ENCODE measurements around the gene MAK. TPM values are rescaled to one million over a fixed set of nuclear protein-coding genes. Genes with fewer than 3 reads are reported as not detected.

MAK gene
- total and polyA plus RNA-seq, 2 experiments from 2014 or later, result 0.35 to 1.6 TPM

DNA sequence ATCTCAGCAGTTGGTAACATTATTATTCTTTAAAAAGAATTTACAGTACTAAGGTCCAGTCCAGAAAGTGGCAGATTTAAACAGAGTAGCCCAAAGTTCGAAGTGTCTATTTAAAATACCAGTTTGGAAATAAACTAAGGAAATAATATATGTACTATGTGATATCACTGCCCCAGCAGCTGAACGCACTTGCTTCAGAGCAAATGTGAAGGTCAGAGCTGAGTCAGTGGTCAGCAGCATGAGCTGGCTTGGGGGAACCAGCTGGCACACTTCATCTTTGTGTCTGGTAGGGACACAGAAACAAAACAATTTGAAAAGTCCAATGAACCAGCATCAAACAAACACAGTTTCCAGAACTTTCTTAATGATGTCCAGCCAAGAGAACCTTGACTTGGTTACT lies 75.3 kb downstream of the MAK start:
- no peak overlapping the region for H2AFZ ChIP-seq
- H3K27me3 ChIP-seq (ENCODE audit: insufficient read depth), result no peaks in the 10 kb centered on the region
- TF ChIP-seq STAT1 (IDR thresholded peaks at IDR 0.05; ENCODE audit: unreplicated experiment) (no peak), JUNB (IDR thresholded peaks at IDR 0.05; ENCODE audit: unreplicated experiment) (no peak), ZNF114 (CRISPR knock-in tag; IDR thresholded peaks at IDR 0.05) (no peak), EZH2phosphoT487 (IDR thresholded peaks at IDR 0.05; ENCODE audit: unreplicated experiment) (no peak), NANOG (IDR thresholded peaks at IDR 0.05; ENCODE audit: borderline replicate concordance) (no peak), CREB1 (CRISPR knock-in tag; IDR thresholded peaks at IDR 0.05; ENCODE audit: low read depth) (no peak), ZNF331 (CRISPR knock-in tag; IDR thresholded peaks at IDR 0.05; ENCODE audit: low read depth) (no peak), EZH2 (IDR thresholded peaks at IDR 0.05; ENCODE audit: low read depth, unreplicated experiment) (no peak), POLR2AphosphoS5 (IDR thresholded peaks at IDR 0.05; ENCODE audit: low read depth) (no peak), ZNF462 (CRISPR knock-in tag; IDR thresholded peaks at IDR 0.05) (no peak)
- TF ChIP-seq, protein P1, sequence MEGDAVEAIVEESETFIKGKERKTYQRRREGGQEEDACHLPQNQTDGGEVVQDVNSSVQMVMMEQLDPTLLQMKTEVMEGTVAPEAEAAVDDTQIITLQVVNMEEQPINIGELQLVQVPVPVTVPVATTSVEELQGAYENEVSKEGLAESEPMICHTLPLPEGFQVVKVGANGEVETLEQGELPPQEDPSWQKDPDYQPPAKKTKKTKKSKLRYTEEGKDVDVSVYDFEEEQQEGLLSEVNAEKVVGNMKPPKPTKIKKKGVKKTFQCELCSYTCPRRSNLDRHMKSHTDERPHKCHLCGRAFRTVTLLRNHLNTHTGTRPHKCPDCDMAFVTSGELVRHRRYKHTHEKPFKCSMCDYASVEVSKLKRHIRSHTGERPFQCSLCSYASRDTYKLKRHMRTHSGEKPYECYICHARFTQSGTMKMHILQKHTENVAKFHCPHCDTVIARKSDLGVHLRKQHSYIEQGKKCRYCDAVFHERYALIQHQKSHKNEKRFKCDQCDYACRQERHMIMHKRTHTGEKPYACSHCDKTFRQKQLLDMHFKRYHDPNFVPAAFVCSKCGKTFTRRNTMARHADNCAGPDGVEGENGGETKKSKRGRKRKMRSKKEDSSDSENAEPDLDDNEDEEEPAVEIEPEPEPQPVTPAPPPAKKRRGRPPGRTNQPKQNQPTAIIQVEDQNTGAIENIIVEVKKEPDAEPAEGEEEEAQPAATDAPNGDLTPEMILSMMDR (conservative IDR thresholded peaks at IDR 0.05; ENCODE audit: low read depth in 2 of 2), result no peak
- TF ChIP-seq, protein P2, sequence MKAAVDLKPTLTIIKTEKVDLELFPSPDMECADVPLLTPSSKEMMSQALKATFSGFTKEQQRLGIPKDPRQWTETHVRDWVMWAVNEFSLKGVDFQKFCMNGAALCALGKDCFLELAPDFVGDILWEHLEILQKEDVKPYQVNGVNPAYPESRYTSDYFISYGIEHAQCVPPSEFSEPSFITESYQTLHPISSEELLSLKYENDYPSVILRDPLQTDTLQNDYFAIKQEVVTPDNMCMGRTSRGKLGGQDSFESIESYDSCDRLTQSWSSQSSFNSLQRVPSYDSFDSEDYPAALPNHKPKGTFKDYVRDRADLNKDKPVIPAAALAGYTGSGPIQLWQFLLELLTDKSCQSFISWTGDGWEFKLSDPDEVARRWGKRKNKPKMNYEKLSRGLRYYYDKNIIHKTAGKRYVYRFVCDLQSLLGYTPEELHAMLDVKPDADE (IDR thresholded peaks at IDR 0.05), result no peak
- TF ChIP-seq, protein P3, sequence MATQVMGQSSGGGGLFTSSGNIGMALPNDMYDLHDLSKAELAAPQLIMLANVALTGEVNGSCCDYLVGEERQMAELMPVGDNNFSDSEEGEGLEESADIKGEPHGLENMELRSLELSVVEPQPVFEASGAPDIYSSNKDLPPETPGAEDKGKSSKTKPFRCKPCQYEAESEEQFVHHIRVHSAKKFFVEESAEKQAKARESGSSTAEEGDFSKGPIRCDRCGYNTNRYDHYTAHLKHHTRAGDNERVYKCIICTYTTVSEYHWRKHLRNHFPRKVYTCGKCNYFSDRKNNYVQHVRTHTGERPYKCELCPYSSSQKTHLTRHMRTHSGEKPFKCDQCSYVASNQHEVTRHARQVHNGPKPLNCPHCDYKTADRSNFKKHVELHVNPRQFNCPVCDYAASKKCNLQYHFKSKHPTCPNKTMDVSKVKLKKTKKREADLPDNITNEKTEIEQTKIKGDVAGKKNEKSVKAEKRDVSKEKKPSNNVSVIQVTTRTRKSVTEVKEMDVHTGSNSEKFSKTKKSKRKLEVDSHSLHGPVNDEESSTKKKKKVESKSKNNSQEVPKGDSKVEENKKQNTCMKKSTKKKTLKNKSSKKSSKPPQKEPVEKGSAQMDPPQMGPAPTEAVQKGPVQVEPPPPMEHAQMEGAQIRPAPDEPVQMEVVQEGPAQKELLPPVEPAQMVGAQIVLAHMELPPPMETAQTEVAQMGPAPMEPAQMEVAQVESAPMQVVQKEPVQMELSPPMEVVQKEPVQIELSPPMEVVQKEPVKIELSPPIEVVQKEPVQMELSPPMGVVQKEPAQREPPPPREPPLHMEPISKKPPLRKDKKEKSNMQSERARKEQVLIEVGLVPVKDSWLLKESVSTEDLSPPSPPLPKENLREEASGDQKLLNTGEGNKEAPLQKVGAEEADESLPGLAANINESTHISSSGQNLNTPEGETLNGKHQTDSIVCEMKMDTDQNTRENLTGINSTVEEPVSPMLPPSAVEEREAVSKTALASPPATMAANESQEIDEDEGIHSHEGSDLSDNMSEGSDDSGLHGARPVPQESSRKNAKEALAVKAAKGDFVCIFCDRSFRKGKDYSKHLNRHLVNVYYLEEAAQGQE (IDR thresholded peaks at IDR 0.05; ENCODE audit: unreplicated experiment), result no peak
- no peaks in the 10 kb centered on the region for H3K9me2 ChIP-seq (ENCODE audit: insufficient read depth)
- no peak overlapping the region for H3K27ac ChIP-seq (ENCODE audit: low read depth)
- no peaks in the 10 kb centered on the region for H3K4me1 ChIP-seq (ENCODE audit: insufficient read depth)
- no peak overlapping the region for H3K4me2 ChIP-seq
- peaks cover 3% of the 10 kb centered on the region; the same call in 2 of the 3 replicates for H3K4me1 Mint-ChIP-seq
- no peaks in the 10 kb centered on the region; the same call in 2 of the 3 replicates for H3K9me3 Mint-ChIP-seq
- peaks cover 16% of the 10 kb centered on the region for H4K20me1 ChIP-seq (replicated peaks; ENCODE audit: insufficient read depth)
- no peak overlapping the region for H3K4me3 ChIP-seq
- H3K79me2 ChIP-seq (replicated peaks; ENCODE audit: insufficient read depth), result peaks cover 9% of the 10 kb centered on the region
- no peaks in the 10 kb centered on the region for H3K36me3 ChIP-seq (ENCODE audit: insufficient read depth)
- no peak overlapping the region for H3K27ac Mint-ChIP-seq
- H3F3A ChIP-seq (replicated peaks; ENCODE audit: low read depth), result no peaks in the 10 kb centered on the region
- ATAC-seq (no peak), DNase-seq (ENCODE audit: low spot score) (no peak)
- H3K27me3 Mint-ChIP-seq (ENCODE audit: insufficient read depth, low read depth, poor library complexity), result no peaks in the 10 kb centered on the region
- peaks cover 35% of the 10 kb centered on the region for H3K36me3 Mint-ChIP-seq (ENCODE audit: low read depth)
- H3K4me3 Mint-ChIP-seq, result no peak overlapping the region
